C1 segment of cervical spinal cord (tissue), 14 donors: ENCODE measurements around the gene RFXANK.
"Not testable (repeated sequence)": the region's sequence is repeated elsewhere in the genome, so short reads cannot be mapped to it uniquely, and the experiment has no call there.

Experiments used
- DNase-seq, 14 donors: peaks; one replicate each; lab custom pipeline; 2025; lab: John Stamatoyannopoulos, UW

Gene RFXANK

DNA sequence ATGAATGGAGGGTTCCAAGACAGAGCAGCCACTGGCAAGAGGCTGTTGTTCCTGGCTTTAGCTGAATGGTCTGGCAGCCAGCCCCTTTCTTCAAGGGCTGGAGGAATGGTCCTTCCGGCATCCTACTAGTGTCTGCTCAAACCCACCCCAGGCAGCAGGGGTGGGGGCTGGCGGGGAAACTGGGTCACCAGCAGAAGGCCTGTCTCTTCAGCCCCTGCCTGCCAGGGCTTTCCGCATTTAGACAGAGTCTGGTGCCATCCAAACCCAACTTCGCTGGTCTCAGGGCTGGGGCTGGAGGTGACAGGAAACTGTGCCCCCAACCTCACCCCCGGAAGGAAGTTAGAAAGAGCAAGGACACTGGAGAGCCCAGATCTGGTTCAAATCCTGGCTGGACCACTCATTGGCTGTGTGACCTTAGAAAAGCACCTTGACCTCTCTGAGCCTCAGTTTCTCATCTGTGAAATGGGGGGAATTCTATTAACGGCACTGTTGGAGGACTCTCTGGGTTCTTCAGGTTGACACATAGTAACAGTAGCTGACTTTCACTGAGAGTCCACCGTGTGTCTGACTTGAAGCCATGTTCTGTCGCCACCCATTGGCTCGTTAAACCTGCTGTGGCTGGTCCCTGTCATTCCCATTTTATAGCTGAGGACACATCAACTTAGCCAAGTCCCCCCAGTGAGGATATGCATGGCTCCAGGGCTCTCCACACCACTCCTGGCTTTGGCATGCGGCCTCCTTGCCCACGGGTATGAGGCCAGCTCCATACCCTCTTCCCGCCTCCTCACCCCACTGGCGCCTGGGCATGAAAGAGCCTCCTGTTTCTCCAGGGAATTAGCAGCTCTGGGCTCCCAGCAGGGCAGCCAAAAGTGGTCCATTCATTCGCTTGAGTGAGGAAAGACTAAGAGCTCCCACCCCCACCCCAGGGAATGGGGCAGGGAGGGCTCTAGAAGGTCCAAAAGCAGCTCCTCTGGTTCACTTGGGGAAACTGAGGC, 13.7 kb downstream of the RFXANK start:
- DNase-seq, result peak in 10 of 14 donors; percentile 11 to 79 (median 50)

DNA sequence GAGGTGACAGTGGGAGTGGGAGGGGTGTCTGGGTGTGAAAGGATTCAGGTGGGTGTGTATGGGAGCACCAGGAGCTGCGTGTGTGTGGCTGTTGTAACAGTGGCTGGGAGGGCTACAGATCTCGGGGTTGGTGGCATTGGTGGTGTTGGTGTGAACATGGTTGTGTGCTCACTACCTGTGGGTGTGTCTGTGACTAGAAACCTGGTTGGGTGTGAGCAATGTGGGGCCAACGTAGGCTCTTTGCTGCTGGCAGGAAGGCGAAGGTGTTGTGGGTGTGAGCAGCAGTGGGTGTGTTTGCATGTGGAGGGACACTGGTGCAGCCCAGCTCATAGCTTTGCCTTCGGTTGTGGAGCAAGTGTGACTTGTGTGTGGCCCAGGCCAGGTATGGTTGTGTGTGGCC, 14.9 kb downstream of the RFXANK start:
- no peak for DNase-seq

- peak in 9 of 14 donors; percentile 25 to 79 (median 52) for DNase-seq
Measured at GRCh38 chr19:19207637-19208572, 15.8 kb downstream of the RFXANK start.

DNA sequence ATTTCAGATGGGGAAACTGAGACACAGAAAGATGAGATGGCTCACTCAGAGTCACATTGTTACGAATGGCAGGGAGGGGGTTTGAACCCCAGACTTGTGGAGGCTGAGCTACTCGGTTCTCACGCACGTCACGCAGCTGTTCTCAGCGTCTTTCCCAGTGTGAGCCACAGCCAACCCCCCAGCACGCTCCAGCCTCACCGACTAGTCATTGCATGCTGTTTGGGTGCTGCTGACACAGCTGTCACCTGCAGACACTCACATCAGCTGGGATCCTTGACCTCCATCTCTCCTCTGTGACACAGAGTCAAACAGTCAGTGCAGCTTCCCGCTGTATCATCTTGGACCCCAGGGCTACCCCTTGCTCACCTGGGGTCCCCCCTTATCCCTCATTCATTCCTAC, 17.3 kb downstream of the RFXANK start:
- DNase-seq, result no peak

DNA sequence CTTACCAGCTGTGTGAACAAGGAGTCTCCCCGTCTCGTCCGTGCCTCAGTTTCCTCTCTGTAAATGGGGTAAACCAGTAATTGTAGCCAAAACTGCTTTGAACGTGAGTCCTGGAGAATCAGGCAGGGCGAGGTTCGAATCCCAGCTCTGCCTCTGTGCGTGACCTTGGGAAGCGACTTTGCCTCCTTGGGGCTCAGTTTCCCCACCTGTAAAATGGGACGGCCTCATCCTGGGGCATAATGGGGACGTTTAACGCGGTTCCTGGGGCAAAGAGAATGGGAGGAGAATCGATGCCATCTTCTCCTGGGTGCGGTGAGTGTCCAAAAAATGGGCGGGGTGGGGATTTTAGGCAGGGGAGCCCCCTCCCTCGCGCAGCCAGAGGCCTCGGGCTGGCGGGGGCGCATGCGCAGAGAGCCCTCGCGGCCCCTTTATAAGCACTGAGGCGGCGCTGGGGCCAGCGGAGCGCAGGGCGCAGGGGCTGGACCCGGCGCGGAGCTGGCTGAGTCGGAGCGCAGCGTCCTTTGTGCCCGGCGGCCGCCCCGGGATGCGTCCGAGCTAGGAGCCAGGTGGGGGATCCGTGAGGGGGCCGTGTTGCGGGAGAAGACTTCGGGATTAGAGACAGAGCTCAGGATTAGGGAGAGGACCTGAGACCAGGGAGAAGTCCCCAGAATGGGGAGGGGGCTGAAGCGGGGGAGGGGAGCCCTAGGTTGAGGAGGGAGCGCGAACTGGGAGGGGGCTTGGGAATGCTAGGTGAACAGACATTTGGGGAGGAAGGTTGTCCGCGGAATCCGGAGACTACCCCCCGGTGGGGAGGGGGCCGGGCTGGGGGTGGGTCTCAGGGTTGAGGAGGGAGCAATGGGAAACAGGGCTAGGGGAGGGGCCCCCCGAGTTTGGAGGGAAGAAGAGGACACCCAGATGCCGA, 19.7 kb downstream of the RFXANK start, which contains the start of gene NCAN:
Gene NCAN, plus strand, starts transcription at position 460 of the 922 bp plus-strand sequence. CDS start 4,996 bp downstream, outside the sequence.
- peak in 4 of 14 donors; percentile 6 to 44 (median 18) for DNase-seq

DNA sequence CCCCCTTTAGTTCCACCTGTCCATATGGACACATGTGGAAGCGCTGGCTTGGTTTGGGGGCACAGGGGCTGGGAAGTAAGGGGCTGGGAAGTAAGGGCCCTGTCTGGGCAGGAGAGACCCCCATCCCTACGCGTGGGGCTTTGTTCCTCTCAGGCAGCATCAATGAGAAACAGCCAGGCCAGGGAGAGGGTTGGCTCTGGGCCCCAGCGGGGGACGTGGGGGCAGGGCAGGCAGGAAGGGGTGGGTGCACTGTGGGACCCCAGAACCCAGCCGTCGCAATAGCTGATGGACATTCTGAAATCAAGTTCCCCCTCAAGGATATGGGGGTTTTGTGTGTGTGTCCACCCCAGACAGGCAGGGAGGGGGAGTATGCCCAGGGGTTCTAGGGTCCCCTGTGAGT, 20.9 kb downstream of the RFXANK start:
- no peak for DNase-seq

DNA sequence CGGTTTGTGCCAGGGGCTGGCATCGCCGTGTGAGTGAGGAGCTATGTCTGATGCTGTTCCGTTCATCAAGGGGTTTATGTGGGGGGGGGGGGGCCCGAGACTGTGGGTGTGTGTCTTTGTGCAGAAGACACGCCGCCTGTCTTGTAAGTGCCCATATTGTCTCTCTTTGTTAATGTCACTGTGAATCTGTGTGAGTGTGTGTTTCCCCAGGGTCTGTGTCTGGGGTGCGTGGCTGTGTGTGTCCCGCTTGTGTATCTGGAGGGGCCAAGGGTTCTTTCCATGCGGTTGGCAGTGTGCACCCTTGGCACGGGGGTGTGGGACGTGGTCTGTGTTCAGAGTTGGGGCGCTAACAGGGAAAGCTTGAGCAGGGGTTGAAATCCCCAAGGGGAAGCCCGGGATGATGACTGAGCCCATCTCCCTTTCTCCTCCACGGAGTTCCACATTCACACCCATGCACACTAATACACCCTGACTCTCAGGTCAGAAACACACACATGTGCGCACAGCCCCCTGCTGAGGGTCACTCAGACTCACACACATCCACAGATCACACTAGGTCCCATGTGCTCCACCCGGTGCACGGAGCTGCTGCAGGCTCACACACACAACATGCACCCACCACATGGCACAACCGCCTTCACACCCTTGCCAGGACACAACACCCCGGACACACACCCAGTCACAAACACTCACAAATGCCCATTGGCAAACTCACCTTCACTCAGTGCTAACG, 21.5 kb downstream of the RFXANK start:
- DNase-seq, result no peak

- DNase-seq, result no peak
Measured at GRCh38 chr19:19214159-19214490, 22.1 kb downstream of the RFXANK start.

DNA sequence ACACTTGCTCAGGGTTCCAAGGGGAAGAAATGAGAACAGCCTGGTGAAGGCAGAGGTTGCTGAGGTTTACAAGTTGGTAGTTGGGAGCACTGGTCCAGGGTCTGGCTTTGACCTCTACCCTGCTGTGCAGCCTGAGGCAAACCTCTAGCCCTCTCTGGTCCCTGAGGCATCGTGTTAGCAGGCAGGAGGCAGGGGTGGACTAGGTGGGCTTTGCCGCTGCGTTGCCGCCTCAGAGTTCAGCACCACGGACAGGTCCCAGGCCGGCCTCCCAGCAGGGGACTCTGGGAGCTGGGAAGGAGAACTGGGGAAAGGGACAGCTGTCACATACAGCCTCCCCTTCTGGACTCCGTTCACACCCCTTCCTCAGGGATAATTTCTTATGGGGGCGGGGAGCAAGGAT, 22.8 kb downstream of the RFXANK start:
- DNase-seq, result no peak

DNA sequence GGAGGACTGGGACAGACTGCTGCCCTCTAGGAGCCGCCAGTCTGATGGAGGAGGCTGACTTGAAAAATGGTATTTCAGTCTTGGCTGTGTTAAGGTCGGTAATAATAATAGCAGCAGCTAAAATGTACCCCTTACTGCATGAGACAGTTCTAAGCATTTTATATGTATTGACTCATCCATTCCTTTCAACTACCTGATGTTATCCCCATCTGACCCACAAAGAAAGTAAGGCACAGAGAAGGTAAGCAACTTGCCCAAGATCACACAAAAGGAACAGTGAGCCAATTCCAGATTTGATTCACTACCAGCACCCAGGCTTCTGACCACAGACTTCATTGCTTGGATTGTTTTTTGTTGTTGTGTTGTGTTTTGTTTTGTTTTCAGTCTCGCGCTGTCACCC, 23.7 kb downstream of the RFXANK start:
- no peak for DNase-seq

DNA sequence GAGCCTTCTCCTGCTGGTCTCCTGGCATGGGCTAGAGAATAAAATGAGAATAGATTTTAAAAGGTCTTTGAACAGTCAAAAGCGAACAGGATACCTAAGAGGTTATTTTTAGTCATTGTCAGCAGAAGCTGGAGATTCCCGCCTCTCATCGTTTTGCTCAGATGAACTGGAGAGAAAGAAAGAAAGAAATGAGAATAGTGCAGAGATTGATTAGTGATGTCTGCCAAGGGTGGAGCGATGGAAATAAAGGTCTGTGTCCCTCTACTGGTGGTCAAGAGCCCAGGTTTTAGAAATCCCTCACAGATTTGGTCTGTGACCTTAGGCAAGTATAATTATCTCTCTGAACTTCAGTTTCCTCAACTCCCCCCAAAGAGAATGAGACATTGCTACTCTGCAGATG, 25.0 kb downstream of the RFXANK start:
- no peak for DNase-seq

GRCh38 chr19:19218911-19219310, 26.9 kb downstream of the RFXANK start:
- no peak for DNase-seq

GRCh38 chr19:19221000-19221399, 28.9 kb downstream of the RFXANK start:
- DNase-seq, result not testable (repeated sequence)

DNA sequence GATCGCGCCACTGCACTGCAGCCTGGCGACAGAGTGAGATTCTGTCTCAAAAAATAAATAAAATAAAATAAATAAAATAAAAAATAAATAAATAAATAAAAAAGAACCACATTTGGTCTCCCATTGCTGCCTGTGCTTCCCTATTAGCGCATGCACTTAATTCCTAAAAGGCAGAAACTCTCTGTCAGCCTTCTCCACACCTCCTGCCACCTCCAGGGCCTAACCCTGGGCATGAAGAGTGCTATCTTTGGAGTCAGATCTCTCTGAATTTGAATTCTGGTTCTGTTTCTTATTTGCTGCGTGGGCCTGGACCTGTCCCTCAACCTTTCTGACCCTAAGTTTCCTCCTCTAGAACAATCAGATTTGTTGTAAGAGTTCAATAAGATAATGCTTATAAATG, 31.0 kb downstream of the RFXANK start:
- DNase-seq, result no peak

- DNase-seq, result no peak
Measured at GRCh38 chr19:19223636-19224035, 31.6 kb downstream of the RFXANK start.

- no peak for DNase-seq
Measured at GRCh38 chr19:19224150-19224851, 32.2 kb downstream of the RFXANK start.

- no peak for DNase-seq
Measured at GRCh38 chr19:19224852-19225494, 32.9 kb downstream of the RFXANK start.

DNA sequence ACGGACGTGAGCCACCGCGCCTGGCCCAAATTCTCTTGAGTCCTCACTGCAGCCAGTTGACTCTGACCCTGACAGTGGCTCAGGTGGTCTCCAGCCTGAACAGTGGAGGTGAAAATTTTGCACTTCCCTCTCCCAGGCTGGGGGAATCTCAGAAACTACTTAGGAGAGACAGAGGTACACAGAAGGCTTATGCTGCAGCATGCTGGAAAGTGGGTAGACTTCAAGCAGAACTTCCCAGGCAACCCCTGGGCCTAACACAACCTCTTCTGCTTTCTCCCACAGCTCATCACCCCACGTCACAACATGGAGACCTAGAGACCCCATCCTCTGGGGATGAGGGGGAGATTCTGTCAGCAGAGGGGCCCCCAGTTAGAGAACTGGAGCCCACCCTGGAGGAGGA, 34.1 kb downstream of the RFXANK start:
- no peak for DNase-seq

GRCh38 chr19:19226663-19227062, 34.6 kb downstream of the RFXANK start:
- no peak for DNase-seq
